H1 (cell line): ENCODE results near the gene ZNF689. TPM values are rescaled to one million over a fixed set of nuclear protein-coding genes. Genes with fewer than 3 reads are reported as not detected.

ENCODE experiments used
- CTCF ChIA-PET: fragments of 300-600 bp; sonication (Branson Sonifier 250); formaldehyde crosslinking; loops from one replicate; lab custom pipeline; 2021; ENCODE audit not compliant: partially characterized antibody; lab: Charles Lee
- POLR2A ChIA-PET: fragments of 300-600 bp; sonication (Branson Sonifier 250); formaldehyde crosslinking; loops from one replicate; lab custom pipeline; 2021; ENCODE audit warnings: inconsistent platforms; ENCODE audit not compliant: partially characterized antibody; lab: Charles Lee
- DNase-seq, 2 experiments: peaks; one replicate each; pipeline versions ENCODE4 v3.0.0 to v3.0.0-alpha.2; 2010 to 2022; ENCODE audit warnings: low spot score in 2 of 2, low read depth in 1 of 2, mixed read lengths in 1 of 2
- FAIRE-seq: peaks from 2 replicates; lab custom pipeline; 2011; peaks lifted over from hg19 to GRCh38; lab: Jason Lieb, UNC
- H2AFZ ChIP-seq: 2 replicates; pipeline ENCODE4 v1.8.1; 2012; ENCODE audit warnings: low read length, inconsistent platforms
- H2AK5ac ChIP-seq: 2 replicates; pipeline ENCODE4 v1.6.1; 2013; ENCODE audit warnings: low read depth, low read length
- H2BK120ac ChIP-seq: replicated peaks from 2 replicates; pipeline ENCODE3; 2013; ENCODE audit warnings: low read depth, low read length, inconsistent platforms
- H2BK12ac ChIP-seq: 2 replicates; pipeline ENCODE4 v1.6.1; 2013; ENCODE audit warnings: low read depth, low read length
- H2BK15ac ChIP-seq: 2 replicates; pipeline ENCODE4 v1.6.1; 2013; ENCODE audit warnings: low read length
- H2BK20ac ChIP-seq: 2 replicates; pipeline ENCODE4 v1.6.1; 2013; ENCODE audit warnings: low read length
- H2BK5ac ChIP-seq: 2 replicates; pipeline ENCODE4 v1.6.1; 2013; ENCODE audit warnings: low read depth, low read length
- H3K14ac ChIP-seq: 2 replicates; pipeline ENCODE4 v1.6.1; 2013; ENCODE audit warnings: inconsistent platforms; ENCODE audit not compliant: insufficient read length
- H3K18ac ChIP-seq: 2 replicates; pipeline ENCODE4 v1.6.1; 2013; ENCODE audit warnings: low read length; ENCODE audit errors: extremely low read depth
- H3K23ac ChIP-seq: 2 replicates; pipeline ENCODE4 v1.6.1; 2013; ENCODE audit warnings: inconsistent platforms; ENCODE audit not compliant: insufficient read length
- H3K23me2 ChIP-seq: 2 replicates; pipeline ENCODE4 v1.6.1; 2013; ENCODE audit warnings: low read depth, low read length
- H3K27ac ChIP-seq: 2 replicates; pipeline ENCODE4 v1.6.1; 2011; ENCODE audit warnings: low read depth, low read length, inconsistent platforms
- H3K27me3 ChIP-seq, 4 experiments: replicated peaks in 1 of 4; 1 replicate in 1 of 4; 2 replicates in 3 of 4; pipeline versions ENCODE4 v1.6.1 to v1.8.1; 2011 to 2013; ENCODE audit warnings: low read length in 3 of 4, mild to moderate bottlenecking in 3 of 4, inconsistent platforms in 2 of 4, mixed read lengths in 2 of 4, moderate library complexity in 1 of 4; ENCODE audit not compliant: control insufficient read depth in 3 of 4, insufficient read depth in 3 of 4; ENCODE audit errors: extremely low read depth in 1 of 4
- H3K36me3 ChIP-seq, 4 experiments: 2 replicates each; pipeline versions ENCODE4 v1.6.1 to v1.8.1; 2011 to 2013; ENCODE audit warnings: mild to moderate bottlenecking in 4 of 4, low read length in 3 of 4, moderate library complexity in 2 of 4, control low read depth in 1 of 4, inconsistent platforms in 1 of 4; ENCODE audit not compliant: insufficient read depth in 4 of 4, control insufficient read depth in 2 of 4
- H3K4ac ChIP-seq: replicated peaks from 2 replicates; pipeline ENCODE3; 2013; ENCODE audit warnings: low read length, low read depth, mixed read lengths, inconsistent platforms; ENCODE audit not compliant: insufficient read length
- H3K4me1 ChIP-seq, 4 experiments: replicated peaks in 1 of 4; 1 replicate in 1 of 4; 2 replicates in 3 of 4; pipeline versions ENCODE4 v1.6.1 to v1.8.1; 2011 to 2013; ENCODE audit warnings: low read length in 3 of 4, inconsistent platforms in 2 of 4, mixed read lengths in 1 of 4; ENCODE audit not compliant: insufficient read depth in 4 of 4, control insufficient read depth in 3 of 4
- H3K4me2 ChIP-seq, 2 experiments: 2 replicates each; pipeline versions ENCODE4 v1.6.1 to v1.8.1; 2011 to 2013; ENCODE audit warnings: low read depth in 2 of 2, low read length in 2 of 2, control low read depth in 1 of 2, inconsistent platforms in 1 of 2, mild to moderate bottlenecking in 1 of 2; ENCODE audit not compliant: insufficient read depth in 1 of 2
- H3K4me3 ChIP-seq, 4 experiments: fragments of 200-600, 300-600 bp in 1 of 4; sonication (generic), shearing (Covaris generic), sonication (Bioruptor Twin) in 1 of 4; 2 replicates each; pipeline versions ENCODE4 v1.5.1 to v1.8.1; 2011 to 2016; ENCODE audit warnings: low read length in 4 of 4, low read depth in 3 of 4, control low read depth in 2 of 4, inconsistent platforms in 2 of 4, mild to moderate bottlenecking in 2 of 4, mixed read lengths in 1 of 4, moderate library complexity in 1 of 4; ENCODE audit not compliant: insufficient read depth in 2 of 4; ENCODE audit errors: extremely low read depth in 1 of 4
- H3K56ac ChIP-seq: replicated peaks from 2 replicates; pipeline ENCODE3; 2013; ENCODE audit warnings: low read depth, mild to moderate bottlenecking, mixed read lengths, low read length, inconsistent platforms; ENCODE audit not compliant: insufficient read length
- H3K79me1 ChIP-seq: 2 replicates; pipeline ENCODE4 v1.6.1; 2013; ENCODE audit warnings: low read depth, low read length, control low read depth
- H3K79me2 ChIP-seq, 2 experiments: 2 replicates each; pipeline versions ENCODE4 v1.6.1 to v1.8.1; 2012 to 2013; ENCODE audit warnings: low read length in 2 of 2, mild to moderate bottlenecking in 2 of 2, inconsistent platforms in 1 of 2; ENCODE audit not compliant: insufficient read depth in 2 of 2, control insufficient read depth in 1 of 2
- H3K9ac ChIP-seq, 4 experiments: replicated peaks in 1 of 4; 1 replicate in 1 of 4; 2 replicates in 3 of 4; pipeline versions ENCODE4 v1.6.1 to v1.8.1; 2011 to 2013; ENCODE audit warnings: low read depth in 3 of 4, low read length in 3 of 4, control low read depth in 2 of 4, mild to moderate bottlenecking in 2 of 4, moderate library complexity in 2 of 4, inconsistent platforms in 1 of 4; ENCODE audit errors: extremely low read depth in 1 of 4
- H3K9me3 ChIP-seq, 2 experiments: 2 replicates each; pipeline versions ENCODE4 v1.6.1 to v1.8.1; 2012 to 2013; ENCODE audit warnings: mild to moderate bottlenecking in 2 of 2, moderate library complexity in 2 of 2, control low read depth in 1 of 2, inconsistent platforms in 1 of 2, low read depth in 1 of 2, low read length in 1 of 2, mixed read lengths in 1 of 2; ENCODE audit not compliant: insufficient read depth in 2 of 2
- H4K20me1 ChIP-seq, 2 experiments: replicated peaks in 1 of 2; 2 replicates each; pipeline versions ENCODE3 to v1.8.1; 2011 to 2013; ENCODE audit warnings: inconsistent platforms in 2 of 2, low read length in 2 of 2, mild to moderate bottlenecking in 1 of 2; ENCODE audit not compliant: insufficient read depth in 2 of 2, control insufficient read depth in 1 of 2
- H4K5ac ChIP-seq: 2 replicates; pipeline ENCODE4 v1.6.1; 2013; ENCODE audit warnings: low read length, low read depth, mixed read lengths, inconsistent platforms; ENCODE audit not compliant: insufficient read length
- H4K8ac ChIP-seq: 2 replicates; pipeline ENCODE4 v1.8.0; 2013; ENCODE audit warnings: mild to moderate bottlenecking, moderate library complexity, low read length, inconsistent platforms; ENCODE audit not compliant: insufficient read depth; ENCODE audit errors: extremely low read depth
- H4K91ac ChIP-seq: replicated peaks from 2 replicates; pipeline ENCODE3; 2013; ENCODE audit warnings: low read length, mixed read lengths, inconsistent platforms; ENCODE audit not compliant: insufficient read length
- BACH1 ChIP-seq: IDR thresholded peaks from 2 replicates; pipeline ENCODE4 v1.6.1; 2012; ENCODE audit warnings: low read length, improper control_type of control experiment
- BCL11A ChIP-seq, 2 experiments: IDR thresholded peaks; one replicate each; pipeline ENCODE4 v1.6.1; 2011; ENCODE audit warnings: low read depth in 2 of 2, low read length in 2 of 2, mild to moderate bottlenecking in 2 of 2
- CHD1 ChIP-seq: IDR thresholded peaks from 2 replicates; pipeline ENCODE4 v1.6.1; 2012; ENCODE audit warnings: low read depth, low read length, improper control_type of control experiment
- JUND ChIP-seq: IDR thresholded peaks from 2 replicates; pipeline ENCODE4 v1.6.1; 2011; ENCODE audit warnings: mild to moderate bottlenecking, improper control_type of control experiment, low read length
- RNF2 ChIP-seq: fragments of 200-900, 300-1000 bp; sonication (generic); IDR thresholded peaks from 2 replicates; pipeline ENCODE4 v1.7.1; 2016; ENCODE audit warnings: borderline replicate concordance, low read depth, mild to moderate bottlenecking, antibody characterized with exemption, low read length; ENCODE audit not compliant: poor library complexity, severe bottlenecking; ENCODE audit errors: missing control alignments
- SAP30 ChIP-seq: fragments of 300-600 bp; sonication (generic); IDR thresholded peaks from 2 replicates; pipeline ENCODE4 v1.7.1; 2012; ENCODE audit warnings: low read length, moderate library complexity, mild to moderate bottlenecking, inconsistent platforms; ENCODE audit not compliant: insufficient read depth, insufficient replicate concordance
- SP4 ChIP-seq: IDR thresholded peaks from 2 replicates; pipeline ENCODE4 v1.6.1; 2012; ENCODE audit warnings: low read length, inconsistent platforms
- WGBS, 2 experiments: shearing (Covaris generic) in 1 of 2; methylation state at CpG; one replicate each; pipeline versions ENCODE4 v1.1.6 to v1.1.7; 2013 to 2015; ENCODE audit warnings: low lambda C conversion rate in 2 of 2, mixed read lengths in 2 of 2, inconsistent platforms in 1 of 2, low coverage in 1 of 2, missing lambda C conversion rate in 1 of 2; ENCODE audit not compliant: insufficient replicate concordance in 2 of 2, insufficient coverage in 1 of 2, insufficient read length in 1 of 2; ENCODE audit errors: extremely low coverage in 1 of 2, missing lambda C conversion rate in 1 of 2; 5-methylcytosine and 5-hydroxymethylcytosine counted together
- polyA plus RNA-seq, 7 experiments: library from polyadenylated mRNA; depleted of rRNA in 3 of 7; stranded (reverse) in 5 of 7; unstranded in 2 of 7; fragments of >200 nt in 5 of 7; fragments of 200-250 nt in 2 of 7; gene quantifications; 1 replicate in 5 of 7; 2 replicates in 1 of 7; 4 replicates in 1 of 7; pipeline versions ENCODE4 v1.2.1 to v1.2.3, GENCODE V29; 2011 to 2013; ENCODE audit warnings: missing spikeins in 2 of 7, mixed read lengths in 2 of 7
- total RNA-seq: library from RNA; stranded (reverse); fragmentation: NEBNext Ultra II Directional; extraction: Animal tissue kit (Norgen Biotek cat#: 25700); gene quantifications from 2 replicates; pipeline ENCODE4 v1.2.1, GENCODE V29; 2021

Gene ZNF689
- total and polyA plus RNA-seq, 2 of the 8 experiments (the other 6 are each of a cell fraction or from before 2014, with no cell fraction given) = 14.3 to 15.3 TPM

- H3K4me1 ChIP-seq = no peaks in the 10 kb centered on the region
- no peaks in the 10 kb centered on the region for H3K36me3 ChIP-seq
- H2BK15ac ChIP-seq = no peak overlapping the region
- no peak overlapping the region for H2BK12ac ChIP-seq
- no peak overlapping the region for H2BK20ac ChIP-seq
- no peaks in the 10 kb centered on the region; a peak in 2 of 7 replicates for H3K27me3 ChIP-seq
- no peak overlapping the region for H2BK120ac ChIP-seq
- no peak overlapping the region for H3K9ac ChIP-seq
- no peak overlapping the region for H3K4me2 ChIP-seq
- no peak overlapping the region for H3K56ac ChIP-seq
- H3K4me3 ChIP-seq = no peak overlapping the region
- no peak overlapping the region for H3K14ac ChIP-seq
- no peak overlapping the region for H4K91ac ChIP-seq
- no peak overlapping the region for H3K18ac ChIP-seq
- POLR2A ChIA-PET = interaction anchor here (0.9 kb wide), 1 partner anchor 10 kb away, joined by 3 read pairs; no protein-coding TSS in a partner anchor
- H3K79me2 ChIP-seq = no peaks in the 10 kb centered on the region
- no peaks in the 10 kb centered on the region for H3K23me2 ChIP-seq
- H2BK5ac ChIP-seq = no peak overlapping the region
- no peak overlapping the region for H3K27ac ChIP-seq
- CTCF ChIA-PET = interaction anchor here (0.7 to 2.1 kb wide), 4 partner anchors 9 to 203 kb away, joined by 3 to 5 read pairs (median 3); partner anchors contain the start of gene DCTPP1
- H2AK5ac ChIP-seq = no peak overlapping the region
- H4K20me1 ChIP-seq = no peaks in the 10 kb centered on the region
- DNase-seq = no peak
- no peaks in the 10 kb centered on the region for H3K79me1 ChIP-seq
- H4K5ac ChIP-seq = no peak overlapping the region
- no peak overlapping the region for H3K4ac ChIP-seq
- TF ChIP-seq BACH1 (no peak), SP4 (no peak), SAP30 (no peak), BCL11A (IDR thresholded peaks at IDR 0.05; ENCODE audit: low read depth in 2 of 2, low read length in 2 of 2) (no peak), CHD1 (no peak), RNF2 (no peak), JUND (no peak)
- H4K8ac ChIP-seq = no peak overlapping the region
- FAIRE-seq = no peak
- 88% methylated on average over 11 of the region's 11 CpGs; no CpG with 5 or more reads in 1 of the 2 experiments for WGBS, 2 experiments
- no peak overlapping the region for H3K23ac ChIP-seq
- no peaks in the 10 kb centered on the region for H3K9me3 ChIP-seq
- H2AFZ ChIP-seq = no peak overlapping the region
Observed at GRCh38 chr16:30623536-30624283, 13.5 kb upstream of the ZNF689 start.
